HEK293T (cell line): ENCODE measurements around the gene DYNC1LI1.

Source experiments
- ELF4 ChIP-seq: fragments of 450-650 bp; IDR thresholded peaks from 2 replicates; pipeline ENCODE4 v1.6.1; 2017; ENCODE audit warnings: antibody characterized with exemption
- FOXK2 ChIP-seq: fragments of 450-650 bp; IDR thresholded peaks from 2 replicates; pipeline ENCODE4 v1.6.1; 2016; ENCODE audit warnings: mild to moderate bottlenecking
- FOXM1 ChIP-seq: fragments of 450-650 bp; IDR thresholded peaks from 2 replicates; pipeline ENCODE4 v1.6.1; 2017; ENCODE audit warnings: mild to moderate bottlenecking, borderline replicate concordance
- HDGF ChIP-seq: fragments of 450-650 bp; IDR thresholded peaks from 2 replicates; pipeline ENCODE4 v1.6.1; 2017; ENCODE audit warnings: antibody characterized with exemption, borderline replicate concordance
- LEF1 ChIP-seq: fragments of 450-650 bp; IDR thresholded peaks from 2 replicates; pipeline ENCODE4 v1.6.1; 2017; ENCODE audit warnings: mild to moderate bottlenecking, borderline replicate concordance
- NFRKB ChIP-seq: fragments of 450-650 bp; IDR thresholded peaks from 2 replicates; pipeline ENCODE4 v1.6.1; 2016; ENCODE audit warnings: mild to moderate bottlenecking, moderate library complexity
- SP1 ChIP-seq: fragments of 450-650 bp; IDR thresholded peaks from 2 replicates; pipeline ENCODE4 v1.6.1; 2017
- ZNF384 ChIP-seq: fragments of 450-650 bp; IDR thresholded peaks from 2 replicates; pipeline ENCODE4 v1.6.1; 2016

- TF ChIP-seq SP1 (no peak), FOXK2 (no peak), FOXM1 (no peak), ELF4 (no peak), ZNF384 (no peak), HDGF (no peak), LEF1 (no peak), NFRKB (no peak)
Observed at GRCh38 chr3:32557640-32558352, 12.9 kb downstream of the DYNC1LI1 start.
